Measurements from ENCODE around the gene HDAC4.

HDAC4 gene

DNA sequence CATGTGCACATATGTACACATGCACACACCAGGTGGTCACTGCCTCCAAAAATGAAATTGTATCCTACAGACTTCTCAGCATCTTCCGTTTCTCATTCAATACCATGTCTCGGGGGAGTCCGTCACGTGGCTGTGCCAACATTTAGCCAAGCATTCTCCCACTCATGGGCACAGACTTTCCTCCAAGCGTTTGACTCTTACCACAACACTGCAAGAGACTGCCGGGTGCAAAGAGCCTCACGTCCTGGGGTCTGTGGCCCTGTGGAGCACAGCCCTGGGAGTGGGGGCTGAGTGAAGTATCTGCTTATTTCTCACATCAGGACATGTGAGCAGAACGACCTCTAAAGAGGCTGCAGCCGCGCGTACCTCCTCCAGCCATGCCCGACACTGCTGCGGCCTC, 28.0 kb downstream of the HDAC4 start:
- TF ChIP-seq HDGF (IDR thresholded peaks at IDR 0.05; ENCODE audit: borderline replicate concordance), result no peak
- no peak for TF ChIP-seq FOXK2 (IDR thresholded peaks at IDR 0.05)
- CTCF ChIA-PET, result no interaction called here
- POLR2A ChIA-PET, result no interaction called here
- no peak for DNase-seq (ENCODE audit: extremely low spot score)

GRCh38 chr2:239371726-239372686, 28.8 kb downstream of the HDAC4 start:
- ChIA-PET POLR2A (no interaction called here), CTCF (no interaction called here)
- no peak for DNase-seq (ENCODE audit: extremely low spot score)
- TF ChIP-seq ELF4 (IDR thresholded peaks at IDR 0.05) (no peak), FOXM1 (IDR thresholded peaks at IDR 0.05; ENCODE audit: borderline replicate concordance) (no peak), HDGF (IDR thresholded peaks at IDR 0.05; ENCODE audit: borderline replicate concordance) (no peak), SUZ12 (IDR thresholded peaks at IDR 0.05) (no peak), CTBP1 (IDR thresholded peaks at IDR 0.05; ENCODE audit: borderline replicate concordance) (no peak), NFRKB (IDR thresholded peaks at IDR 0.05) (no peak), L3MBTL2 (conservative IDR thresholded peaks at IDR 0.05) (no peak), SP1 (IDR thresholded peaks at IDR 0.05) (no peak), ZNF384 (IDR thresholded peaks at IDR 0.05) (no peak)

DNA sequence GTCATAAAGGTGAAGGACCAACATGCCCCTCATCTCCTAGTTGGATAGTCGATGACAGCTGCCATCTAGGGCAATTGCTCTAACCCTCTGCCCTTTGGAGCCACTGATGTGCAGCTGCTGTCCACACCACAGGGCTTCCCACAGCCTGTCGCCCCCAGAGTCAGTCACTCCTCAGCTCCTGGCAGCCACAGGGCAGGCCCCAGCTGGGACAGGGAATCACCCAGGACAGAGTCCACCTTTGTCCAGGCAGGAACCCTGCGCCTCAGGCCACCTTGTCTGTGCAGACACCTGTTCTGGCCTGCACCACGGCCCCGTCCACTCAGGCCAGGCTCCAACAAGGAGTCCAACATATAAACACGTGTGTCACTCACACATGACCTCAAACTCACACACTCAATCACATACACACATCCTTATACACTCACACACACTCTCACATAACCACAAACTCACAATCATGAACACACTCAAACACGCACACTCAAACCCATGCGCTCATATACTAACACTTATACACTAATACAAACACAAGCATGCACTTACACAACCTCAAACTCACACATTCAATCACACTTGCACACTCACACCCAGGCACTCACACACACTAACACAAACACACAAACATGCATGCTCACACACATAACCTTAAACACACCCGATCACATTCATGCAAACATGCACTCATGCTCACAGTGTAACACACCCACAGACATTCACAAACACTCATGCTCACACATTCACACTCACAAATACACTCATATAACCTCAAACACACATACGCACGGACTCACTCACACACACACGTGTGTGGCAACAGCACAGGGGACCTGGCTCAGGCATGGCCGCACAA, 29.7 kb downstream of the HDAC4 start:
- TF ChIP-seq TARDBP (IDR thresholded peaks at IDR 0.05) (peak; percentile 57; the same call in 1 of the 2 replicates), FOXK2 (IDR thresholded peaks at IDR 0.05) (no peak), HDGF (IDR thresholded peaks at IDR 0.05; ENCODE audit: borderline replicate concordance) (no peak)
- ChIA-PET CTCF (no interaction called here), POLR2A (no interaction called here)
- no peak for DNase-seq (ENCODE audit: extremely low spot score)

DNA sequence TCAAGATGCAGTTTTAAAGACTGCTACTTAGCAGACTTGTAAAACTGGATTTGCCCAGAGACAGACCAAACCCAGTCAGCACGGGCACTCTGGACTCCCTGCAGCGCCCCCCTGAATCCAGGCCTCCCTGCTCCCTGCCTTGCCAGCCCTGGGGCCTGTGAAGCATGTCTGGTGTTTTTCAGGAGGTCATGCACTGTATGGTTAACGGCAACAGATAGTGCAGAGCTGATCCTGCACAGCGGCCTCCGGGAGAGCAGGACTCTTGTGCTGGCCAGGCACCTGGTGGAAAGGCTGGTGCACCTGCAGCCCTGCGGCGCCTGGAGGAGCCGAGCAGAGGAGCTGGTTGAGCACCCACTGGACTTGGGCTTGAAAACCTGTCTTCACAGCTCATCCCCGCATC, 30.4 kb downstream of the HDAC4 start:
- ChIA-PET CTCF (no interaction called here), POLR2A (no interaction called here)
- DNase-seq (ENCODE audit: extremely low spot score), result no peak
- TF ChIP-seq HDGF (IDR thresholded peaks at IDR 0.05; ENCODE audit: borderline replicate concordance) (no peak), PKNOX1 (IDR thresholded peaks at IDR 0.05) (no peak), FOXA1 (IDR thresholded peaks at IDR 0.05) (no peak)

DNA sequence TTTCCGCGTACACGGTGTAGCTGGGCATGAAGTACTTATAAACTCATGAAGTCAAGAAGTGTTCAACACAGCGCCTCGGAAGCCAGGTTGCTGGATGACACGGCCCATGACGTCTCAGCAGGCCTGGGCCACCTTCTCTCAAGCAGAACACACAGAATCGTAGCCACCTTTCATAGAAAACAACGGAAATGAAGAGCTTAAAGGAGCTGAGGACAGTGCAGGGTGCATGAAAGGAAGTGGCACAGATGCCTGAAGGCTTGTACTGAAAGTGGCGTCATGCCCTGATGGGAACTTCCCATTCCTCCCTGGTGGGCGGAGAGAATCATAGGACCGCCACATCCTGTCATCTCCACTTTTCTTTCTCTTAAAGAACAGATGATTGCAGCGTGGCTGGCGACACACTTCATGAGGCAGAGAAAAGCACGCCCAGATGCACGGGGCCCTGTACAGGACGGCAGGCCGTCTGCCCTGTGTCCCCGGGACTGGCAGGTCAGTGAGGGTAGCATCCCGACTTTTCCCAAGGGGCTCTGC, 31.1 kb downstream of the HDAC4 start:
- ChIA-PET POLR2A (no interaction called here), CTCF (no interaction called here)
- DNase-seq (ENCODE audit: extremely low spot score), result no peak
- no peak for TF ChIP-seq FOXA1 (IDR thresholded peaks at IDR 0.05)
- no peak for TF ChIP-seq CTBP1 (IDR thresholded peaks at IDR 0.05; ENCODE audit: borderline replicate concordance)
- no peak for TF ChIP-seq TARDBP (IDR thresholded peaks at IDR 0.05)
- no peak for TF ChIP-seq PKNOX1 (IDR thresholded peaks at IDR 0.05)
- TF ChIP-seq LEF1 (IDR thresholded peaks at IDR 0.05; ENCODE audit: borderline replicate concordance), result no peak
- TF ChIP-seq ELF4 (IDR thresholded peaks at IDR 0.05), result no peak
- no peak for TF ChIP-seq SUZ12 (IDR thresholded peaks at IDR 0.05)

DNA sequence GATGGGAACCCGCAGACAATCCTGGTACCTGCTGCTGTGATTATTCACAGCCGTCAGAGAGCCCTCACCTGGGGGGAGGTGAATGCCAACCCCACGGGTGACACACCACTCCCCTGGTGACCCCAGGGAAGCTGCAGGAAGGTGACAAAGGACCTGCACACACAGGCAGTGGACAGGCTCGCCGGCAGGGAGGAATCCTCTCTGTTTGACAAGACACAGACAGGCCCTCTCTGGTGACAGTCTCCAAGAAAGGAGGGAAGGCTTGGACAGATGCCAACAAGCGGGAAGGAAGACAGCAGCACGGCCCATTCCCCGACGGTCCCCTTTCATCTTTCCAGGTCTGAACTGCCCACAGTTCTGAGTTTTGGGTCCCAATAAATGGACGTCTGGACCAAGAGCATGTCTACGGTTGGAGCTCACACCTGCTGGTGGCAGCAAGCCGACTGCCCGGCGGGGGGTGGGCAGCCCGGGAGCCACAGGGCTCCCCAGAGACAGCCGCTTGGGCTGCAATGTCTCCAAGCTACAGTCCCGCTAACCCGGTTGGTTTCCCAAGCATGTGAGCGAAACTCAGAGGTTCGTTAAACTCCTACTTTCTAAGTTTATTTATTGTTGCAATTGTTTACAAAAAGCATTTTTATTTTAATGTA, 31.8 kb downstream of the HDAC4 start:
- CTCF ChIA-PET, result no interaction called here
- no peak for DNase-seq (ENCODE audit: extremely low spot score)
- TF ChIP-seq L3MBTL2 (conservative IDR thresholded peaks at IDR 0.05) (no peak), HDGF (IDR thresholded peaks at IDR 0.05; ENCODE audit: borderline replicate concordance) (no peak), NFRKB (IDR thresholded peaks at IDR 0.05) (no peak), ARNT (IDR thresholded peaks at IDR 0.05) (no peak), TARDBP (IDR thresholded peaks at IDR 0.05) (no peak), FOXK2 (IDR thresholded peaks at IDR 0.05) (no peak), LEF1 (IDR thresholded peaks at IDR 0.05; ENCODE audit: borderline replicate concordance) (no peak), PKNOX1 (IDR thresholded peaks at IDR 0.05) (no peak), BHLHE40 (IDR thresholded peaks at IDR 0.05; ENCODE audit: borderline replicate concordance) (no peak)
- POLR2A ChIA-PET, result no interaction called here

All from HEK293T (cell line).